HPDE6-E6E7 (cell line): Measurements from ENCODE around the gene RPL10A.

Source experiments
- DNase-seq: peaks from one replicate; pipeline ENCODE4 v3.0.0; 2011; ENCODE audit warnings: missing footprints; ENCODE audit errors: extremely low spot score

RPL10A gene

GRCh38 chr6:35491558-35492257 lies 23.5 kb downstream of the RPL10A start:
- no peak for DNase-seq

- no peak for DNase-seq
Measured at GRCh38 chr6:35492258-35492973, 24.2 kb downstream of the RPL10A start.

- no peak for DNase-seq
Measured at GRCh38 chr6:35492974-35493284, 24.7 kb downstream of the RPL10A start.

- DNase-seq, result no peak
Measured at GRCh38 chr6:35493307-35493983, 25.2 kb downstream of the RPL10A start.

GRCh38 chr6:35494161-35494563 lies 26.0 kb downstream of the RPL10A start:
- no peak for DNase-seq

GRCh38 chr6:35495258-35496035 lies 27.2 kb downstream of the RPL10A start:
- DNase-seq, result no peak

GRCh38 chr6:35496036-35496840 lies 28.0 kb downstream of the RPL10A start:
- no peak for DNase-seq

GRCh38 chr6:35496841-35497570 lies 28.8 kb downstream of the RPL10A start, which contains the start of gene TEAD3:
Gene TEAD3, minus strand, starts transcription at chr6:35497079.
- peak; percentile 83 for DNase-seq

- DNase-seq, result no peak
Measured at GRCh38 chr6:35497571-35498421, 29.6 kb downstream of the RPL10A start.

GRCh38 chr6:35498422-35499067 lies 30.3 kb downstream of the RPL10A start:
- DNase-seq, result no peak

- no peak for DNase-seq
Measured at GRCh38 chr6:35499372-35499771, 31.2 kb downstream of the RPL10A start.

GRCh38 chr6:35500782-35501181 lies 32.6 kb downstream of the RPL10A start:
- no peak for DNase-seq

- no peak for DNase-seq
Measured at GRCh38 chr6:35501784-35502183, 33.6 kb downstream of the RPL10A start.

- DNase-seq, result no peak
Measured at GRCh38 chr6:35503534-35503933, 35.3 kb downstream of the RPL10A start.

GRCh38 chr6:35505999-35506412 lies 37.8 kb downstream of the RPL10A start:
- no peak for DNase-seq

- no peak for DNase-seq
Measured at GRCh38 chr6:35506536-35506935, 38.3 kb downstream of the RPL10A start.

GRCh38 chr6:35507221-35507620 lies 39.0 kb downstream of the RPL10A start:
- no peak for DNase-seq

GRCh38 chr6:35508027-35508426 lies 39.8 kb downstream of the RPL10A start:
- DNase-seq, result no peak

GRCh38 chr6:35508542-35508941 lies 40.3 kb downstream of the RPL10A start:
- DNase-seq, result no peak
